Caco-2 (cell line): ENCODE data around the gene ADGB. TPM values are rescaled to one million over a fixed set of nuclear protein-coding genes. Genes with fewer than 3 reads are reported as not detected.

ENCODE experiments used
- BruUV-seq: library from RNA; stranded (reverse); fragments of 400-500 nt; replicated peaks from 2 replicates; lab custom pipeline; 2021; lab: Mats Ljungman, UMichigan
- CTCF ChIA-PET: fragments of 300-600 bp; sonication (Branson Sonifier 250); formaldehyde crosslinking; loops from one replicate; lab custom pipeline; 2022; ENCODE audit warnings: antibody characterized with exemption; lab: Charles Lee
- POLR2A ChIA-PET: fragments of 300-600 bp; sonication (Branson Sonifier 250); formaldehyde crosslinking; loops from one replicate; lab custom pipeline; 2022; ENCODE audit warnings: antibody characterized with exemption; lab: Charles Lee
- DNase-seq, 2 experiments: peaks; one replicate each; pipeline versions ENCODE4 v3.0.0 to v3.0.0-alpha.2; 2020 to 2022
- H3K27me3 ChIP-seq: replicated peaks from 2 replicates; pipeline ENCODE4 v1.6.0; 2011; ENCODE audit warnings: low read length; ENCODE audit not compliant: control insufficient read depth, insufficient read depth
- H3K36me3 ChIP-seq: 2 replicates; pipeline ENCODE4 v1.5.1; 2011; ENCODE audit warnings: low read length; ENCODE audit not compliant: control insufficient read depth, insufficient read depth
- H3K4me1 ChIP-seq: fragments of 250-450 bp; sonication (Bioruptor Pico); 2 replicates; pipeline ENCODE4 v1.5.1; 2020; ENCODE audit warnings: mild to moderate bottlenecking
- H3K4me3 ChIP-seq: 2 replicates; pipeline ENCODE4 v1.5.1; 2011; ENCODE audit warnings: low read depth, mild to moderate bottlenecking, control low read depth, low read length
- H3K9me3 ChIP-seq: fragments of 250-450 bp; sonication (Bioruptor Pico); 2 replicates; pipeline ENCODE4 v1.5.1; 2020; ENCODE audit warnings: mild to moderate bottlenecking, moderate library complexity
- H3K27ac Mint-ChIP-seq: one replicate; pipeline ENCODE4 v1.8.0; 2022; ENCODE audit warnings: mixed read lengths; ENCODE audit not compliant: unreplicated experiment
- H3K27me3 Mint-ChIP-seq: one replicate; pipeline ENCODE4 v1.8.0; 2022; ENCODE audit warnings: mixed read lengths; ENCODE audit not compliant: insufficient read depth, unreplicated experiment
- H3K36me3 Mint-ChIP-seq: one replicate; pipeline ENCODE4 v1.8.0; 2022; ENCODE audit warnings: mild to moderate bottlenecking, mixed read lengths; ENCODE audit not compliant: insufficient read depth, unreplicated experiment
- H3K4me1 Mint-ChIP-seq: one replicate; pipeline ENCODE4 v1.8.0; 2022; ENCODE audit warnings: low read depth, mixed read lengths; ENCODE audit not compliant: unreplicated experiment
- H3K4me3 Mint-ChIP-seq: one replicate; pipeline ENCODE4 v1.8.0; 2022; ENCODE audit warnings: mild to moderate bottlenecking, moderate library complexity, mixed read lengths; ENCODE audit not compliant: unreplicated experiment
- H3K9me3 Mint-ChIP-seq: one replicate; pipeline ENCODE4 v1.8.0; 2022; ENCODE audit warnings: mixed read lengths; ENCODE audit not compliant: unreplicated experiment
- intact Hi-C: fragments of 100-400 bp; cut with micrococcal nuclease; formaldehyde crosslinking; loops from one replicate; pipeline ENCODE4 v1.10.0; 2022; ENCODE audit not compliant: unreplicated experiment
- total RNA-seq: library from RNA; stranded (reverse); gene quantifications from 2 replicates; pipeline ENCODE4 v1.2.3, GENCODE V29; 2022
- TF ChIP-seq, protein P1 (sequence below), 2 experiments: fragments of 200-600 bp in 1 of 2; IDR thresholded peaks; 1 replicate in 1 of 2; 2 replicates in 1 of 2; pipeline versions ENCODE4 v1.5.1 to v1.8.0; 2011 to 2022; ENCODE audit warnings: antibody characterized with exemption in 1 of 2, control low read depth in 1 of 2, inconsistent platforms in 1 of 2, low read depth in 1 of 2, low read length in 1 of 2, mild to moderate bottlenecking in 1 of 2, moderate library complexity in 1 of 2; ENCODE audit not compliant: insufficient read depth in 1 of 2, severe bottlenecking in 1 of 2, unreplicated experiment in 1 of 2

Gene ADGB
- total RNA-seq, 1 experiment from 2014 or later = not detected

GRCh38 chr6:146739696-146740095 is 140.9 kb downstream of the ADGB start:
- H3K4me3 Mint-ChIP-seq = no peak overlapping the region
- CTCF ChIA-PET = no interaction called here
- POLR2A ChIA-PET = no interaction called here
- no peak overlapping the region for H3K27ac Mint-ChIP-seq
- H3K27me3 ChIP-seq = no peaks in the 10 kb centered on the region
- H3K9me3 ChIP-seq = no peaks in the 10 kb centered on the region
- no peaks in the 10 kb centered on the region for H3K9me3 Mint-ChIP-seq
- no TSS peak for BruUV-seq
- no peak for DNase-seq
- TF ChIP-seq, protein P1, sequence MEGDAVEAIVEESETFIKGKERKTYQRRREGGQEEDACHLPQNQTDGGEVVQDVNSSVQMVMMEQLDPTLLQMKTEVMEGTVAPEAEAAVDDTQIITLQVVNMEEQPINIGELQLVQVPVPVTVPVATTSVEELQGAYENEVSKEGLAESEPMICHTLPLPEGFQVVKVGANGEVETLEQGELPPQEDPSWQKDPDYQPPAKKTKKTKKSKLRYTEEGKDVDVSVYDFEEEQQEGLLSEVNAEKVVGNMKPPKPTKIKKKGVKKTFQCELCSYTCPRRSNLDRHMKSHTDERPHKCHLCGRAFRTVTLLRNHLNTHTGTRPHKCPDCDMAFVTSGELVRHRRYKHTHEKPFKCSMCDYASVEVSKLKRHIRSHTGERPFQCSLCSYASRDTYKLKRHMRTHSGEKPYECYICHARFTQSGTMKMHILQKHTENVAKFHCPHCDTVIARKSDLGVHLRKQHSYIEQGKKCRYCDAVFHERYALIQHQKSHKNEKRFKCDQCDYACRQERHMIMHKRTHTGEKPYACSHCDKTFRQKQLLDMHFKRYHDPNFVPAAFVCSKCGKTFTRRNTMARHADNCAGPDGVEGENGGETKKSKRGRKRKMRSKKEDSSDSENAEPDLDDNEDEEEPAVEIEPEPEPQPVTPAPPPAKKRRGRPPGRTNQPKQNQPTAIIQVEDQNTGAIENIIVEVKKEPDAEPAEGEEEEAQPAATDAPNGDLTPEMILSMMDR (IDR thresholded peaks at IDR 0.05; ENCODE audit: insufficient read depth in 1 of 2, low read depth in 1 of 2, low read length in 1 of 2, severe bottlenecking in 1 of 2, unreplicated experiment in 1 of 2) = no peak
- peaks cover 2% of the 10 kb centered on the region for H3K27me3 Mint-ChIP-seq
- H3K36me3 Mint-ChIP-seq = no peaks in the 10 kb centered on the region
- no peaks in the 10 kb centered on the region for H3K4me1 Mint-ChIP-seq
- no peaks in the 10 kb centered on the region for H3K36me3 ChIP-seq
- intact Hi-C loops = no loop called here
- H3K4me1 ChIP-seq = no peaks in the 10 kb centered on the region
- no peak overlapping the region for H3K4me3 ChIP-seq

DNA sequence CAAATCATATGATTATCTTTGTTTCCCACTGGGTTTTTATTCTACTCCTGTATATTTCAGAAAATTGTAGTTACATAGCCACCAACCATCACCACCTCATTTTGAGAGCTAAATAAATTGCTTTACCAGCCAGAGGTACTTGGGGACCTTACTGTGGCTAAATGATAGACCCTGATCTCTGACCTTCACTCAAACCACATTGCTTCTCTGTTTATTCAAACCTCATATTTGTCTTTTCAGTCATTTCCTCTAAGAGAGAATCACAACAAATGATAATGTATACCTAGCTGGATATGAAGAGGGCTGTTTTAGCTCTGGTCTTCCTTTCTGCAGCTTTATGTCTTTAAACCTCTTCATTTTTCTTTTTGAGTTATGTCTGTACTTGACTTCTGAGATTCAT is 142.8 kb downstream of the ADGB start:
- TF ChIP-seq, protein P1 (IDR thresholded peaks at IDR 0.05; ENCODE audit: insufficient read depth in 1 of 2, low read depth in 1 of 2, low read length in 1 of 2, severe bottlenecking in 1 of 2, unreplicated experiment in 1 of 2) = no peak
- Mint-ChIP-seq H3K36me3 (no peaks in the 10 kb centered on the region), H3K4me3 (no peak overlapping the region), H3K27ac (no peak overlapping the region), H3K4me1 (no peaks in the 10 kb centered on the region), H3K27me3 (peaks cover 4% of the 10 kb centered on the region), H3K9me3 (no peaks in the 10 kb centered on the region)
- no TSS peak for BruUV-seq
- CTCF ChIA-PET = no interaction called here
- POLR2A ChIA-PET = no interaction called here
- Histone ChIP-seq H3K27me3 (no peaks in the 10 kb centered on the region), H3K4me3 (no peak overlapping the region), H3K9me3 (no peaks in the 10 kb centered on the region), H3K36me3 (no peaks in the 10 kb centered on the region), H3K4me1 (no peaks in the 10 kb centered on the region)
- intact Hi-C loops = no loop called here
- no peak for DNase-seq

GRCh38 chr6:146753306-146753705 is 154.5 kb downstream of the ADGB start:
- H3K9me3 ChIP-seq = no peaks in the 10 kb centered on the region
- POLR2A ChIA-PET = no interaction called here
- H3K9me3 Mint-ChIP-seq = no peaks in the 10 kb centered on the region
- H3K27me3 Mint-ChIP-seq = peaks cover 6% of the 10 kb centered on the region
- H3K4me3 Mint-ChIP-seq = no peak overlapping the region
- no peaks in the 10 kb centered on the region for H3K4me1 ChIP-seq
- H3K4me3 ChIP-seq = no peak overlapping the region
- CTCF ChIA-PET = no interaction called here
- no peaks in the 10 kb centered on the region for H3K36me3 ChIP-seq
- no peak for DNase-seq
- TF ChIP-seq, protein P1 (IDR thresholded peaks at IDR 0.05; ENCODE audit: insufficient read depth in 1 of 2, low read depth in 1 of 2, low read length in 1 of 2, severe bottlenecking in 1 of 2, unreplicated experiment in 1 of 2) = no peak
- H3K27me3 ChIP-seq = no peaks in the 10 kb centered on the region
- intact Hi-C loops = no loop called here
- H3K36me3 Mint-ChIP-seq = no peaks in the 10 kb centered on the region
- H3K27ac Mint-ChIP-seq = no peak overlapping the region
- BruUV-seq = no TSS peak
- H3K4me1 Mint-ChIP-seq = no peaks in the 10 kb centered on the region
